Activated T-helper 2 cell treated with anti-CD3 and anti-CD28 coated beads, Interferon-gamma antibody, Interleukin-2, Interleukin-4, amounts not matched to agents 10 μg/mL and 5 μg/mL and 100 μg/mL, durations not matched to agents 14 hours and 24 hours and 36 hours (primary cell): Measurements from ENCODE around the gene MYO19. TPM values are rescaled to one million over a fixed set of nuclear protein-coding genes. Genes with fewer than 3 reads are reported as not detected.

Experiments used
- DNase-seq: peaks from one replicate; pipeline ENCODE4 v3.0.0; 2021; ENCODE audit warnings: low spot score
- H3K27ac Mint-ChIP-seq: one replicate; pipeline ENCODE4 v1.8.0; 2021; ENCODE audit warnings: mixed read lengths
- H3K27me3 Mint-ChIP-seq: one replicate; pipeline ENCODE4 v1.8.0; 2021; ENCODE audit warnings: low read depth, mixed read lengths
- H3K36me3 Mint-ChIP-seq: one replicate; pipeline ENCODE4 v1.8.0; 2021; ENCODE audit warnings: low read depth, mixed read lengths
- H3K4me1 Mint-ChIP-seq: one replicate; pipeline ENCODE4 v1.8.0; 2021; ENCODE audit warnings: low read depth, mixed read lengths
- H3K4me3 Mint-ChIP-seq: one replicate; pipeline ENCODE4 v1.8.0; 2021; ENCODE audit warnings: low read depth, mild to moderate bottlenecking, moderate library complexity, mixed read lengths
- H3K9me3 Mint-ChIP-seq: one replicate; pipeline ENCODE4 v1.8.0; 2021; ENCODE audit warnings: mixed read lengths
- intact Hi-C: fragments of 100-400 bp; cut with micrococcal nuclease; formaldehyde crosslinking; loops from one replicate; pipeline ENCODE4 v1.15.1; 2023
- total RNA-seq: library from RNA; stranded (reverse); gene quantifications from 2 replicates; pipeline ENCODE4 v1.2.3, GENCODE V29; 2022

MYO19 gene
- total RNA-seq, 1 donor from 2014 or later, result 155 TPM

DNA sequence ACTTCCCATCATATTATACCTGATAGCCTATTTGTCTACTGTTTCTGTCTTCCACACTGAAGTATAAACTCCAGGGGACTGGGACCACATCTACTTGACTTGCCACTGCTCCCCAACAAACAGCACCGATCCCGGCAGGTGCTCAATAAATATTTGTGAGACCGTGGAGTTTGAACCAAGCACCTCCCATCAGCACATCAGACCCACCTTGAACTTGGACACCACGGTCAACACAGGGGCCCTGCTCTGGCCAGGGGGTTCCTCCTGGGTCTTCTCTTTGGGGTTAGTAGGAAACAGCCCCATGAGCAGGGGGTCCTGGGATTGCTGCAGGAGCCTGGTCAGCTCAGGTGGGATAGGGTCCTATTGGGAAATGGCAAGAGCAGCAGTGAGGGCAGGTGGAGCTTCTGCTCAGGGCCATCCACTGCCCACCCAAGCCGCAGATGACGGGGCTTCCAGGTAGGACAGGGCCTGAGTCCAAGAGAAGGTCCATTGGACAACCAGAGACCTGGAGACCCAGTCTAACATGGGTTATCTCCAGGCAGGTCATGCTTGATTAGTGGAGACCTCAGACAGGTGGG is 28.3 kb downstream of the MYO19 start:
- Mint-ChIP-seq H3K36me3 (peaks cover 80% of the 10 kb centered on the region), H3K27ac (no peak overlapping the region)

DNA sequence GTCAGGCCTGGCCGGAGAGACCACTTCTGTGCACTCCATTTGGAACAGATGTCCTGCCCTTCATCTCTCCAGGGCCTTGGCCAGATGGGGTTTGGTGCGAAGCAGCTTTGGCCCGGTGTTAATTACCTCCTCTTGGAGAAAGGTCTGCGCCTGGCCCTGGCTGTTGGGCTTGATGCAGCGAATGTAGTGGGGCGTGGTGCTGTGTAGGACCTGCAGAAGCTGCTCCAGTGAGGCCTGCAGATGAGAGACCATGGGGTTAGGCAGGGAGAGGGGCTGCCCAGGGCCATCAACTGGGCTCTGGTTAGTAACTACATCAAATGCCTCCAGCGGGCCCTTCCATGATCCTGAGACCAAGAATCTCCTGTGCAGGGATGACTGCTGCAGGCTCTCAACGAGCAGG is 29.5 kb downstream of the MYO19 start:
- no peak overlapping the region for H3K27ac Mint-ChIP-seq
- H3K9me3 Mint-ChIP-seq, result no peaks in the 10 kb centered on the region
- intact Hi-C loops, result no loop called here
- no peak overlapping the region for H3K4me3 Mint-ChIP-seq
- no peaks in the 10 kb centered on the region for H3K27me3 Mint-ChIP-seq
- peaks cover 70% of the 10 kb centered on the region for H3K36me3 Mint-ChIP-seq
- no peaks in the 10 kb centered on the region for H3K4me1 Mint-ChIP-seq
- no peak for DNase-seq

More for the DNA sequence above, 28.3 kb downstream of the MYO19 start:
- Mint-ChIP-seq H3K4me1 (no peaks in the 10 kb centered on the region), H3K4me3 (no peak overlapping the region), H3K27me3 (no peaks in the 10 kb centered on the region), H3K9me3 (no peaks in the 10 kb centered on the region)
- intact Hi-C loops, result no loop called here
- DNase-seq, result no peak

DNA sequence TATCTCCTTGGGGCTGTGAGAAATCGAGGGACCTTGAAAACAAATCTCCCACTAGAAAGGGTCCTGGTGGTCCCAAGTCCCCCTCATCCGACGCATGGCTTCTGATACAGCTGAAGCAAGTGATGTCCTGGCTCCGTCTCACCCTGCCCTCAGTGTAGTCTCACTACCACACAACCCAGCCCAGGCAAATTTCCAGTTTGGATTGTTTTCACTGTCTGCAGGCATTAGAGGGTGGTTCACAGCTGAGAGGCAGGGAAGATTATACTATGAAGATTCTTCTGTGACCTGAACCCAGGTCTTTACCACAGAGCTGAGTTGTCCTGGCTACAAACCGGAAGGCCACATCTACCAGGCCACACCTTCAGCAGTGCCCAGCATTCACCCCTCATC is 30.5 kb downstream of the MYO19 start:
- no peak for DNase-seq
- Mint-ChIP-seq H3K36me3 (peaks cover 63% of the 10 kb centered on the region), H3K4me3 (no peak overlapping the region), H3K4me1 (no peaks in the 10 kb centered on the region), H3K27me3 (no peaks in the 10 kb centered on the region), H3K27ac (no peak overlapping the region), H3K9me3 (no peaks in the 10 kb centered on the region)
- intact Hi-C loops, result no loop called here

DNA sequence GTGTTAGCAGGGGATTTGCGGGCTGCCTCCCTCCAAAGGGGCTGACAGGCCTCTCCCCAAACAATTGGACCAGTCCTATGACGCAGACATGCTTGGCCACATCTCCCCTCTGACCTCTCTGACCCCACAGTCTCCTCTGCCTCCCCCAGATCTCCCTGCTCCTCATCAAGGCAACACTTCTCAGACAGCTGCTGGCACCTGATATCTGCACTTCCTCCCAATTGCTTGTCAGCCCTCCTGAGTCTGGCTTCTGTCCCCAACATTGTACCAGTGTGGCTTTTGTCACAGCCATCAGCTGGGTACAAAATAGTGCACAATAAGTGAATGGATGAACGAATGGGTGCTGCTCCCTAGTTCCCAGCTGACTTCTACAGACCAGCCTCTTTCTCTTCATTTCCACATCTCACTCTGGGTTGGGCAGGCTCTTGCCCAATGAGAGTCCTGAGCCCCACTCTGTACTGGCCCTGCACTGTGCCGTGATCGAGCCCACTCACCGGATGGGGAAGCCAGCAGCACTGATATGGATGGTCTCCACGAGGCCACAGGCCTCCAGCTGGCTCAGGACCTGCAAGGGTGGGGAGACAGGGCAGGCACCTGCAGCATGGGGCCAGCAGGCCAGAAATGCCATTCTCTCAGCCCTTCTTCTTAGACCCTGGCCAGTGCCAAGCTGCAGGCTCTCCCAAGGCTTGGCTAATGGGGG is 31.1 kb downstream of the MYO19 start:
- no peak overlapping the region for H3K27ac Mint-ChIP-seq
- intact Hi-C loops, result no loop called here
- no peak overlapping the region for H3K4me3 Mint-ChIP-seq
- H3K4me1 Mint-ChIP-seq, result no peaks in the 10 kb centered on the region
- DNase-seq, result no peak
- H3K9me3 Mint-ChIP-seq, result no peaks in the 10 kb centered on the region
- H3K27me3 Mint-ChIP-seq, result no peaks in the 10 kb centered on the region
- H3K36me3 Mint-ChIP-seq, result peaks cover 62% of the 10 kb centered on the region

DNA sequence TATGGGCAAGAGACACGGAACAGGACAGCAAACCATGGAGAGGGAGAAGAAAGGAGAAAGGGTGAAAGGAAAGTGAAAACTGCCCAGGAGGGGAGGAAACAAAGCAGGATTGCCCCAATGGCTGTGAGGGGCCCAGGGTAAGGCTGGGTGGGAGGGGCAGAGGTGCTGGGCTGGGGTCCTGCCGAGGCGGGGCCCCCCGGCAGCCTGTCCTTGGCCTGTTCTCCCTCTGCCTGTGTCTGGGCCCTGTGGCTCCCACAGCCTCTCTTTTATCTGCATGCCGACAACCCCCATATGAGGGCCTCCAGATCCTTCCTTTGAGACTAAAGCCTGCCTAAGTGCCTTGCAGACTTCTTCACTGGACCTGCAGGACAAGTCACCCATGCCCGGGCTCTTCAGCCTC is 32.7 kb downstream of the MYO19 start:
- DNase-seq, result no peak
- H3K27ac Mint-ChIP-seq, result no peak overlapping the region
- H3K4me1 Mint-ChIP-seq, result no peaks in the 10 kb centered on the region

DNA sequence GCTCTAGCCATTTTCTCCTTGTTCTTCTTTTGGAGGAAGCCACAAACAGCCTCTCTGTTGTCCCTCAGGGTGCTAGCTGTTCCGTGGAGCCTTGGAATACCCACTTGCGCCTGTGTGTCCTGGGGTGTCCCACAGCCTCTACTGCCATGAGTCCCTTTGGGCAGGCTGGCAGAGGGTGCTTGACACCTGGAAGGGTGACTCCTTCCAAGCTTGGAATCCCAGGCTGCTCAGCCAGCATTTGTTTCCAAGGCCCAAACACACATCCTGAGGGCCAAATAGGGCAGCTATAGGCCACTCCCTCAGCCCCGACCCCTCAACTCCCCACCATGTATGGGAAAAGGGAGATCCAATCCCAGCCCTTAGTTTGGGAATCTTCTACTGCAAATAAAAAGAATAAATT is 33.3 kb downstream of the MYO19 start:
- peaks cover 57% of the 10 kb centered on the region for H3K36me3 Mint-ChIP-seq
- no peak overlapping the region for H3K4me3 Mint-ChIP-seq
- no peaks in the 10 kb centered on the region for H3K27me3 Mint-ChIP-seq

More for the DNA sequence above, 32.7 kb downstream of the MYO19 start:
- Mint-ChIP-seq H3K36me3 (peaks cover 58% of the 10 kb centered on the region), H3K9me3 (no peaks in the 10 kb centered on the region), H3K27me3 (no peaks in the 10 kb centered on the region), H3K4me3 (no peak overlapping the region)
- intact Hi-C loops, result no loop called here

DNA sequence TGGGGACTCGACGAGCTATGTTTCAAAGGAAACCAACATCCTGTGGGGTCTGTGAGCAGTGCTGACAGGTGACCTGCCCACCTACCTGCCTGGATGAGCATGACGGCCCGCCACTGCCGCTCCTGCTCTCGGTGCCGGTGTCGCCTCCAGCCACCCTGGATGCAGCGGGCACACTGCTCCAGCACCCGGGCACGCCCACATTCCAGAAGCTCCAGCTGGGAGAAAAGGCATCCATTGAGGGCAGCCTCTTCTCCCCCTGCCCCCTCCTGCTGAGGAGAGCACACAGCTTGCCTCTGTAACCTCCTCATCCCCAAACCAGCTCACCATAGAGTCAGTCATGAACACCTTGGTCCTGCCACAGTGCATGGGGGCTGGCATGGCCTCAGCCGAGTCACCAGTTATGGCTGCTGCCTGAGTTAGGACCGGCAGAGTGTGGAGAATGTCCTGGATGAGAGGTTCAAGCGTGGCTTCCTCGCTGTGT is 33.9 kb downstream of the MYO19 start:
- H3K36me3 Mint-ChIP-seq, result peaks cover 57% of the 10 kb centered on the region
- no peak overlapping the region for H3K27ac Mint-ChIP-seq
- no peak for DNase-seq
- intact Hi-C loops, result no loop called here
- H3K9me3 Mint-ChIP-seq, result no peaks in the 10 kb centered on the region
- H3K4me3 Mint-ChIP-seq, result no peak overlapping the region
- no peaks in the 10 kb centered on the region for H3K4me1 Mint-ChIP-seq
- H3K27me3 Mint-ChIP-seq, result no peaks in the 10 kb centered on the region

More for the DNA sequence above, 33.3 kb downstream of the MYO19 start:
- Mint-ChIP-seq H3K4me1 (no peaks in the 10 kb centered on the region), H3K27ac (no peak overlapping the region), H3K9me3 (no peaks in the 10 kb centered on the region)
- intact Hi-C loops, result no loop called here
- DNase-seq, result no peak

DNA sequence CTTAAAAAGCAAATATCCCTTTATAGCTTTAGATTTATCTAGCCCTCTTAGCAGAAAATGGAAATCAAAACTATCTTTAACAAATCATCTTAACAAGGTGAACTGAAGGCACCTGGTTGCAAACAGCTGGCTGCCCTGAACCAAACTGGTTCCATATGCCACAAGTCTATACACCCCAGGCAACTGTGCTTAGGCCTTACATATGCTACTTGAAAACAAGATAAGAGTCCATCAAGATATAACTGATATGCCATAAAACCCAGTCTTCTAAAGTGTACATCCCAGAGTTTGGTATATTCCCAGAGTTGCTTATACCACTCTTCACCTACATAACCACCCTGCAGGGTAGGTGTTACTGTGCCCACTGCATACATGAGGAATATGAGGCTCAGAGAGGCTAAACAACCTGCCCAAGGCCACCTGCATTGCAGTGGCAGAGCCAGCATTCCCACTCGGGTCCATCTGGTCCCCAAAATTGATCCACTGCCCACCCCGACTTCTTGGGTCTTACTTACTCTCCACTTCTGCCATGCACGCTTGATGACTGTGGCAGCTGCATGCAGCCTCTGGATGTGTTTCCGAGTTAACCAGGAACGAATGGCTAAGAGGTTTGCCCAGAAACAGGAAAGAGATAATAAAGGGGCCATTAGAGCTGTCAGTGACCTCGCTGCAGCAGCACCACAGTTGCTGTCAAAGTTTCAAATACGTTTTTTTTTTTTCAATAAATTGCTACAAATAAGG is 35.9 kb downstream of the MYO19 start:
- H3K4me1 Mint-ChIP-seq, result no peaks in the 10 kb centered on the region
- intact Hi-C loops, result no loop called here
- H3K4me3 Mint-ChIP-seq, result no peak overlapping the region
- H3K27ac Mint-ChIP-seq, result no peak overlapping the region
- no peak for DNase-seq
- H3K27me3 Mint-ChIP-seq, result no peaks in the 10 kb centered on the region
- peaks cover 56% of the 10 kb centered on the region for H3K36me3 Mint-ChIP-seq
- no peaks in the 10 kb centered on the region for H3K9me3 Mint-ChIP-seq

DNA sequence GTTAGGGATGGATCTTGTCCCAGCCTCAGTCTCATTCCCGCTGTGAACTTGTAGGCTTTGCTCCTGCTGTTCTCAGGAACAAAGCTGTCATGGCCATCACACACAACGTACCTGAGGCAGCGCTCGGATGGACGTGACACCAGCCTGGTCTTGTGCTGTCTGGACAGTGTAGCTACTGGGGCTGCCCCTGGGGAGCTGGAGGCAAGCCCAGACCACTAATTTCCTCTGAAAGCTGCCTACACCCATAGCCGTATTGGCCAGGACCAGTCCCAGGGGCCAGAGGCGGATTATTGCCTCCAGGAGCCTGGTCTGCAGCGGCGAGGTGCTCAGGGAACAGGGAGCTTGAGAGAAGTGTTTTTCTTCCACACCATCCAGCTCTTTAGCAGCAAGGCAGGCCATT is 36.5 kb downstream of the MYO19 start:
- intact Hi-C loops, result no loop called here
- H3K9me3 Mint-ChIP-seq, result no peaks in the 10 kb centered on the region

DNA sequence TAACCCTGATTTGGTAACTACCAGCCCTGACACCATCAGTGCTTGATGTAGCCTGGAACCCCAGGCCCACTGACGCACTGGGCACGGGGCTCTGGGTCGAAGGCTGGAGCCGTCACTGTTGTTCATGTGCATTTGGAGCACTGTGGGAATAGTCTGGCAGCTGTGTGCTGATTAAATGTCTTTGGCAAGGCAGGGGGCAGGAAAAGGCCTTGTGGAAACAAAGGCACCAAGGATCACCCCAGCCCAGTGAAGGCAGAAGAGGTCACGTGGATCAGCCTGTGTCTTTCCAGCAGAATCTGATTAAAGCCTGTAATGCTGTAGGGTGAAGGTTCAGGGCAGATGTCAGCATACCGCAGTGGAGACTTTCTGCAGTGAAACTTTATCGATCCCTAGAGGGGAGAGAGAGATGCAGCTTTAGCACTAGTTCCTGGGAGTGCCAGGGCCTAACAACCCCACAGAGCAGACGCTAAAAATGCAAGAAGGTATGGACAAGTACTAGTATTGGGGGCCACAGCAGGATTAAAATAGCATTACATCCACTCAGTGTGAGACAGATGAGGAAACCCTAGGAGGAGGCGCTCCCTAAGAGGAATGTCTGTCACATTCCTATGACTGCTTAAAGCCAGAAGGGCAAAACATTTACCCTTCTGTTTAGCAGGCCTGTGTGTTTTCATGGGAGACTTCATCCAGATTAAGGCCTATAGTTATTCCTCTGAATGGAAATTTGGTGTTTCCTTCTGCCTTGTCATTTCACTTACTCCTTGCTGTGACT is 38.5 kb downstream of the MYO19 start:
- Mint-ChIP-seq H3K27ac (no peak overlapping the region), H3K27me3 (no peaks in the 10 kb centered on the region), H3K36me3 (peaks cover 55% of the 10 kb centered on the region), H3K4me3 (no peak overlapping the region), H3K4me1 (no peaks in the 10 kb centered on the region), H3K9me3 (no peaks in the 10 kb centered on the region)
- DNase-seq, result no peak
- intact Hi-C loops, result no loop called here

More for the DNA sequence above, 36.5 kb downstream of the MYO19 start:
- no peak for DNase-seq
- H3K4me3 Mint-ChIP-seq, result no peak overlapping the region
- H3K36me3 Mint-ChIP-seq, result peaks cover 50% of the 10 kb centered on the region
- no peaks in the 10 kb centered on the region for H3K4me1 Mint-ChIP-seq
- H3K27ac Mint-ChIP-seq, result no peak overlapping the region
- H3K27me3 Mint-ChIP-seq, result no peaks in the 10 kb centered on the region

DNA sequence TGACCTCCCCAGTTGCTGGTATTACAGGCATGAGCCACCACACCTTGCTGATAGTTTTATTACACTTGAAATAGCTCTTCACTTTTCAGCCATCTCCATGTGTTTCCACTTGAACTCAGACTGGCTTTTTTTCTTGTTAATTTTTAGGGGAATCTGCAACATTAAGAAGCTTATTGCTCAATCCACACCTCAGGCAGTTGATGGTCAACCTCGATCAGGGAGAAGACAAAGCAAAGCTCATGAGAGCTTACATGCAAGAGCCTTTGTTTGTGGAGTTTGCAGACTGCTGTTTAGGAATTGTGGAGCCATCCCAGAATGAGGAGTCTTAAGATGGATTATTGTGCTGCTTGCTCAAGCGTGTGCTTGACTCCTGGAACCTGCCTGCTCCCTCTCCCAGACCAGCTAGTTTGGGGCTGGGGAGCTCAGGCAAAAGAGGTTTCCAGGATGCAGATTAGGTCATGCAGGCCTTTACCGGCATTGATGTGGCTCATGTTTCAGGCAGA is 39.5 kb downstream of the MYO19 start:
- Mint-ChIP-seq H3K36me3 (peaks cover 60% of the 10 kb centered on the region), H3K4me1 (peaks cover 3% of the 10 kb centered on the region), H3K9me3 (no peaks in the 10 kb centered on the region), H3K27ac (no peak overlapping the region), H3K4me3 (no peak overlapping the region), H3K27me3 (no peaks in the 10 kb centered on the region)
- intact Hi-C loops, result no loop called here
- DNase-seq, result no peak

DNA sequence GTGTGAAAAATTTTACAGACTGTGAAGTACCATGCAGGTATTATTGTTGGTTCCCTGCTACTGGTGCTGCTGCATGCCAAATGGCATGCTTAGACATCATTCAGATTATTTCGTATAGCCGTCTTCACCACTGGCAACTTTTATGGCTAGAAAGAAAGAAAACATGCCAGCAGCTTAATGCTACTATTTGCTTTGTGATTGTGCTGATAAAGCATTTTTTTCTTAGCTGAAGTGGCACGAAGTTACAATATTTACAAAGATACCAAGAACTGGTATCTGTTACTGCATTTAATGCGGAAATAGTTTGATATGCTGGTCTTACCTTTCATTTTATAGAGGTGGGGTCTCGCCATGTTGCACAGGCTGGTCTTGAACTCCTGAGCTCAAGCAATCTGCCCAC is 40.0 kb downstream of the MYO19 start:
- intact Hi-C loops, result no loop called here
- no peaks in the 10 kb centered on the region for H3K27me3 Mint-ChIP-seq
- H3K27ac Mint-ChIP-seq, result no peak overlapping the region
- peaks cover 64% of the 10 kb centered on the region for H3K36me3 Mint-ChIP-seq
- no peaks in the 10 kb centered on the region for H3K9me3 Mint-ChIP-seq
- no peak overlapping the region for H3K4me3 Mint-ChIP-seq
- no peak for DNase-seq
- peaks cover 6% of the 10 kb centered on the region for H3K4me1 Mint-ChIP-seq
